Forelimb muscle (tissue), 1 donor: Measurements from ENCODE around the gene ADAMTS14. TPM values are rescaled to one million over a fixed set of nuclear protein-coding genes. Genes with fewer than 3 reads are reported as not detected.
"Not testable (repeated sequence)": the region's sequence is repeated elsewhere in the genome, so short reads cannot be mapped to it uniquely, and the experiment has no call there.

Experiments used
- DNase-seq: peaks from one replicate; pipeline ENCODE4 v3.0.0-alpha.2; 2013; ENCODE audit warnings: low read depth
- polyA plus RNA-seq: library from polyadenylated mRNA; unstranded; fragments of 120-200 nt; gene quantifications from one replicate; pipeline ENCODE4 v1.2.1, GENCODE V29; 2013; ENCODE audit not compliant: insufficient read length

ADAMTS14 gene
- polyA plus RNA-seq, 1 donor, result 17.9 TPM

DNA sequence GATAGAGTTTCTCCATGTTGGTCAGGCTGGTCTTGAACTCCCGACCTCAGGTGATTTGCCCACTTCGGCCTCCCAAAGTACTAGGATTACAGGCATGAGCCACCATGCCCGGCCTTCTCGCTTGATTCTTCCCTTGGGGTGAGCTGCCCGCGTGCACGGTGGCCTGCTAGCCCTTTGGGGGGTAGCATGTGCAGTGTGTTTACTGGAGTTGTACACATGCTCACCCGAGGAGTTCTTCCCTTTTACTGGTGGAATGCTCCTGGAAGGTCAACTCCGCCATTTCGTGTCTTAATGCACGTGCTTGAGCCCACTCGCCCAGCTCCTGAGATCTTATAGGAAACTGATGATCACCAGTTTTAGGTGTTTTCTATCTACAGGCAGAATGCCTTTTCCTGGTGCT is 17.0 kb upstream of the ADAMTS14 start:
- no peak for DNase-seq

GRCh38 chr10:70656489-70656888 is 15.8 kb upstream of the ADAMTS14 start:
- DNase-seq, result no peak

GRCh38 chr10:70657041-70657440 is 15.3 kb upstream of the ADAMTS14 start:
- DNase-seq, result no peak

DNA sequence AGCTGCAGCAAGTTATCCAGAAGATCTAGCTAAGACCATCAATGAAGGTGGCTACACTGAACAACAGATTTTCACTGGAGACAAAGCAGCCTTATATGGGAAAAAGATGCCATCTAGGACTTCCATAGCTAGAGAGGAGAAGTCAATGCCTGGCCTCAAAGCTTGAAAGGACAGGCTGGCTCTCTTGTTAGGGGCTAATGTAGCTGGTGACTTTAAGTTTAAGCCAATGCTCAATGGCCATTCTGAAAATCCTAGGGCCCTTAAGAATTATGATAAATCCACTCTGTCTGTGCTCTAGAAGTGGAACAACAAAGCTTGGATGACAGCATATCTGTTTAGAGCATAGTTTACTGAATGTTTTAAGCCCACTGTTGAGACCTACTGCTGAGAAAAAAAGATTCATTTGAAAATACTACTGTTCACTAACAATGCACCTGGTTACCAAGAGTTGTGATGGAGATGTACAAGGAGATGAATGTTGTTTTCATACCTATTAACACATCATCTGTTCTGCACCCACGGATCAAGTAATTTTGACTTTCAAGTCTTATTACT is 13.6 kb upstream of the ADAMTS14 start:
- DNase-seq, result no peak

DNA sequence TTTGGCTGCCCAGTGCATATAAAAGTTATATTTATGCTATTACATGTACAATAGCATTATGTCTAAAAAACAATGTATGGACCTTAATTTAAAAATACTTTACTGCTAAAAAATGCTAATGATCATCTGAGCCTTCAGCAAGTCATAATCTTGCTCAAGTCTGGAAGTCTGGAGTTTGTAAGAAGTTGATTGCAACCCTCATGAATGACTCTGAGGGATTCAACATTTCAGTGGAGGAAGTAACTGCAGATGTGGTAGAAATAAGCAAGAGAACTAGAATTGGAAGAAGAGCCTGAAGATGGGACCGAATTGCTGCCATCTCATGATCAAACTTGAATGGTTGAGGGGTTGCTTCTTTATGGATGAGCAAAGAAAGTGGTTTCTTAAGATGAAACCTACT is 13.0 kb upstream of the ADAMTS14 start:
- no peak for DNase-seq

DNA sequence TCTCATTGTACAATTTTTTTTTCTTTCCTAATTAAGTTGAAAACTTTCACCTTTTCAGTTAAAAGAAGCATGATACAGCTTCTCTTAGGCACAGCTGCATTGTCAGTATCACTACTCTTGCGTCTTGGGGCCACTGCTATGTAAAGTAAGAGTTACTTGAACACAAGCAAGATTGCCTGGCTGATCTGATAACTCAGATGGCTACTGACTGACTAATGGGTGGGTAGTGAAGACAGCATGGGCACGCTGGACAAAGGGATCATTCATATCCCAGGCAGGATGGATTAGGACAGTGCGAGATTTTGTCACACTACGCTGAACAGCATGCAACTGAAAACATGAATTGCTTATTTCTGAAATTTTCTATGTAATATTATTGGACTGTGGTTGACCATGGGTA is 11.6 kb upstream of the ADAMTS14 start:
- DNase-seq, result no peak

DNA sequence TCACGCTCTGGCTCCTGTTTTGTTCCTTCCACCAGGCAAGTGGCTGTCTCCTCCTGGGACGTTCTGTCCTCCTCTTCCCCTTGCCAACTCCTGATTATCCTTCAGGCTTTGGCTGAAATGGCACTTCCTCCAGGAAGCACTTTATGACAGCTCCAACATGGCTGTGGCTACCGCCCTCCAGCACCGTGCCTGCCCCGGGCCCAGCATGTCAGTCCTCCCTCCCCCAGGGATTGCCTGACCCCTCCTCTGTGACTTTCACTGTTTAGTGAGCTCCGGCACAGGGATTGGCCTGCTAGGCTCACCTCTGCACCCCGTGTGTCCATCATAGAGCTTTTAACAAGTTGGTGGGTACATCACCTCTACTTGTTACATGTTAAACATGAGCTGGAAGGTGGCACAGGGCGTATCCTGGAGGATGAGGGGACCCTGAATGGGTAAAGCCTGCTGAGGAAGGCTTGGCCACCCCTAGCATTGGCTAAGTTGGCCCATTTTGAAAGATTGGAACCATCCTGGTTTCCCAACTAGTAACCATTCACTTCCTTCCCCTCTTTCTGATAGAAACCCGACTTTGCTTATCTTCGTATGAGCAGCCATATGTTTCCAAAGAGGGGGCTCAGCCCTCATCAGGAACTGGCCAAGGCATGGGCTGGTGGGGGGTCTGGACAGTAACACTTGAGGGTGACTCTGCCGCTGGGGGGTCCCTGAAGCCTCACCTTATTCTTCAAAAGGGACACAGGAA is 10.5 kb upstream of the ADAMTS14 start:
- no peak for DNase-seq

DNA sequence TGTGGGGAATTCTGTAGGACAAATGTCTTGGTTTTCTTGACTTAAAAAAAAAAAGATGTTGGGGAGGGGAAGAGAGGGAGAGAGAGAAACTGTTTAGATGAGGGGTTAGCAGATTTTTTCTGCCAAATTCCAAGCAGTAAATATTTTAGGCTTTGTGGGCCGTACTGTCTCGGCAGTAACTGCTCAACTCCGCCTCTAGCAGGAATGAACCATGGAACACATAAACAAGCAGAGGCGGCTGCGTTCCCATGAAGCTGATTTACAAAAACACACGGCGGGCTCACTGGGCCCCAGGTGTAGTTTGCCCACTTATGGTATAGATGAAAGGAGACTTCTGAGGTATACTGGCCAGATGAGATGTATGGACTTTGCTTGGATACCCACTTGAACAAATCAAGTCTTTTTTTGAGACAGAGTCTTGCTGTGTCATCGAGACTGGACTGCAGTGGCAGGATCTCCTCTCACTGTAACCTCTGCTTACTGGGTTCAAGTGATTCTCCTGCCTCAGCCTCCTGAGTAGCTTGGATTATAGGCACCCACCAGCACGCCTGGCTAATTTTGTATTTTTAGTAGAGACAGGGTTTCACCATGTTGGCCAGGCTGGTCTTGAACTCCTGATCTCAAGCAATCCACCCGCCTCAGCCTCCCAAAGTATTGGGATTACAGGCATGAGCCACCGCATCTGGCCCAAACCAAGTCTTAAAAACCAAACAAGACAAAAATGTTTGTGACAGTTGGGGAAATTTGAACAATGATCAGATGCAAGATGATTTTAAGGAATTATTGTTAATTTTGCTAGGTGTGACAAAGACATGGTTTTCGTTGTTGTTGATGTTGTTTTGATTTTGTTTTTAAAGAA is 9.7 kb upstream of the ADAMTS14 start:
- no peak for DNase-seq

DNA sequence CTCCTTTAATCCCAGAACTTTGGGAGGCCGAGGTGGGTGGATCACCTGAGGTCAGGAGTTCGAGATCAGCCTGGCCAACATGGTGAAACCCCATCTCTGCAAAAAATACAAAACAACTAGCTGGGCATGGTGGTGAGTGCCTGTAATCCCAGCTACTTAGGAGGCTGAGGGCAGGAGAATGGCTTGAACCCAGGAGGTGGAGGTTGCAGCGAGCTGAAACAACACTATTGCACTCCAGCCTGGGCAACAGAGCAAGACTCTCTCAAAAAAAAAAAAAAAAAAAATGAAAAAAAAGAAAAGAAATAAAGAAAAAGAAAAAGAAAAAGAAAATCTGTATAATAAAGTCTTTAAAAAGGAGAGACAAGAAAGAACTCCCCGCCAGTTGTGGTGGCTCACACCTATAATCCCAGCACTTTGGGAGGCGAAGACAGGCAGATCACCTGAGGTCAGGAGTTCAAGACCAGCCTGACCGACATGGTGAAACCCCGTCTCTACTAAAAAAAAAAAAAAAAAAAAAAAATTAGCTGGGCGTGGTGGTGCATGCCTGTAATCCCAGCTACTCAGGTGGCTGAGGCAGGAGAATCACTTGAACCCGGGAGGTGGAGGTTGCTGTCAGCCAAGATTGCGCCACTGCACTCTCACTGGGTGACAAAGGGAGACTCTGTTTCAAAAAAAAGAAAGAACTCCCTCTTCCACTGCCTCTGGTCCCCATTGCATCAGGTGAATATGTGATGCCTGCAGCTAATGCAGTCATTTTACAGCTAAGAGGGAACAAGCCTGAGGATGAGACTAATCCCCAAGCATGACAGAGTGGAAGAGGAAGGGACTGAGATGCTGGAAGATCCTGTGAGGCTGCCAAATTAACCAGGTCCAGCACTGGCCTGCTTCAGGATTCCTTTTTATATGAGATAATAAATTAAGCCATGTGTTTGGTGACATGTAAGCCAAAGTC is 8.6 kb upstream of the ADAMTS14 start:
- not testable (repeated sequence) for DNase-seq

GRCh38 chr10:70664702-70665195 is 7.6 kb upstream of the ADAMTS14 start:
- DNase-seq, result peak; percentile 67

- DNase-seq, result no peak
Observed at GRCh38 chr10:70666960-70667798, 5.1 kb upstream of the ADAMTS14 start.

GRCh38 chr10:70667818-70668217 is 4.5 kb upstream of the ADAMTS14 start:
- DNase-seq, result not testable (repeated sequence)

GRCh38 chr10:70668454-70668970 is 3.8 kb upstream of the ADAMTS14 start:
- no peak for DNase-seq

- DNase-seq, result no peak
Observed at GRCh38 chr10:70669015-70669414, 3.3 kb upstream of the ADAMTS14 start.

DNA sequence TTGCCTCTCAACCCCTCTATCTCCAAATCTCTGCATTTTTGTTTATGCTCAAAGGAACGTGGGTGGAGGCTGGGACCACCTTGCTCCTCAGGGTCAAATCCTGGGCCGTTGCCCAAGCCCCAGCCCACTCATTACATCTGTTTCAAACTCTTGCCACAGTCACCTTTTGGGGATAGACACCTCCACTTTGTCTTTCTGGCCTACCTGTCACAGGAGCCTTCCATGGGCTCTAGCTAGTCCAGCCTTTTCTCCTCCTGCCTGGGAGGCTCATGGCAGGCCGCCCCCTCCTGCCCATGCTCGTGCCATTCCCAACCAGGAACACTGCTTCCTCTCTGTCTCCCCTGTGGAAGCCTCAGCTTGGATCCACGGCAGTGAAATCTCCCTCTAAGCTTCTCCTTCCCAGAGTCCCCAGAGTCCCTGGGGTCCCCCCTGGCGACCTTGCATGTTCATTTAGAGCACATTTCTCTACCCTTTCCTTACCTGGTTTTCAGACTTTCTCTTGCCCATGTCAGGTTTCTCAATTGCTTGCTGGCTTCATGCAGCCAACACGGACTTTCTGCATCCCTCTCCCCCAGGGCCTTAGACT is 2.5 kb upstream of the ADAMTS14 start:
- DNase-seq, result no peak

DNA sequence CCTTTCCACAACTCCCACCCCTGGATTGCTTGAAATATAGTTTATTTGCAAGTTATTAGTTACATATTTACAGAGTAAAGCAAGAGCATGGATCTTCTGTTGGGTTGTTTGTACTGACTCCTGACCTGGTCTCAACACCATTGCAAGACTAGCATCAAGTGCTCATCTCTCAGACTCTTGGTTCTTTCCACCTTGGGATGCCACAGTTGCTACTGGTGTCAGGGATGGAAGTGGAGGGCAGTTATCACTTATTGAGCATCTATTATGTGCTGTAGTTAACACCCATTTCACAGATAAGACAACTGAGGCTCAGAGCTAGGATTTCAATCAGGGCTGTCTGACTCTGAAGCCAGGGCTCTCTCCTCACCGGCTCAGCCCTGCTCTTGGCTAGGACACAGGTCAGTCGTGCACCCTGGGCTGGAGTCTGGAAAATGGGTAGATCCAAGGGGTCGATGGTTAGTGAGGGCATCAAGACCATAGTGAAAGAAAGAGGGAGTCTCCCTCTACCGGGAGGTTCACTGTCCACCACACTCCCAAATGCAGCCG is 614 bp upstream of the ADAMTS14 start:
- no peak for DNase-seq

GRCh38 chr10:70673043-70673928 is 980 bp downstream of the ADAMTS14 start:
- DNase-seq, result no peak

DNA sequence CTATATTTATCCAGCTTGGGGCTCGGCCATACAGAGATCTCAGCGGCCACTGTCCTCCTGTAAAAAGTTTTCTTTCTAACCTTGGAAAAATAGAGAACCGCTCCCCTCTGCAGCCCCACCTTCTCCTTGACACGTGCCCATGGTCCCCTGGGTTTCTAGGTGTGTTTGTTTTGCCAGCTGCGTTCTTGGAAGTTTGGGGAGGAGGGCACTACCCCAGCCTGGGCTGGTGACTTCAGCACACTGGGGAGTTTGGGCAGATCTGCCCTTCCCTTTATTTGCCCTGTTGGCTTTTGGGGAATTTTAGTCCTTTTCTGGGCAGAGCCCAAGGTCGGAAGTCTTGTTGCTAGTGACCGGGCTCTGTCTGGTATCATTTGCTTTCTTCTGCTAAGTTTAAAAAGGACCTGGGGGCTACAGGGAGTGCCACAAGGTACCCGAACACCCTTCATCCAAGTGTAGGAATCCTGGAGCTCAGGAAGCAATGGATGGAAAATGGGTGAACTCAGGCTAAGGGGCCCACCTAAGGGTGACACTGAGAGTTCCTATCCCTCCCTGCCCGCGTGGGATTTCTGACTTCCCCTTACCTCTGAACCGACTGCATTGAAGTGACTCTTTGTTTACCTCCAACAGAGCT is 1.7 kb downstream of the ADAMTS14 start:
- no peak for DNase-seq
